Renal pelvis (tissue), 4 donors: Measurements from ENCODE around the gene CSPG4. TPM values are rescaled to one million over a fixed set of nuclear protein-coding genes. Genes with fewer than 3 reads are reported as not detected.

Experiments
- DNase-seq: peaks from one replicate; pipeline ENCODE4 v3.0.0-alpha.2; 2013
- polyA plus RNA-seq, 3 donors: library from polyadenylated mRNA; unstranded; fragments of 120-200 nt; gene quantifications; one replicate each; pipeline ENCODE4 v1.2.1, GENCODE V29; 2013; ENCODE audit not compliant: insufficient read length in 3 of 3

CSPG4 gene
- polyA plus RNA-seq, 3 donors = 6.4 to 11.0 (median 10.2) TPM

DNA sequence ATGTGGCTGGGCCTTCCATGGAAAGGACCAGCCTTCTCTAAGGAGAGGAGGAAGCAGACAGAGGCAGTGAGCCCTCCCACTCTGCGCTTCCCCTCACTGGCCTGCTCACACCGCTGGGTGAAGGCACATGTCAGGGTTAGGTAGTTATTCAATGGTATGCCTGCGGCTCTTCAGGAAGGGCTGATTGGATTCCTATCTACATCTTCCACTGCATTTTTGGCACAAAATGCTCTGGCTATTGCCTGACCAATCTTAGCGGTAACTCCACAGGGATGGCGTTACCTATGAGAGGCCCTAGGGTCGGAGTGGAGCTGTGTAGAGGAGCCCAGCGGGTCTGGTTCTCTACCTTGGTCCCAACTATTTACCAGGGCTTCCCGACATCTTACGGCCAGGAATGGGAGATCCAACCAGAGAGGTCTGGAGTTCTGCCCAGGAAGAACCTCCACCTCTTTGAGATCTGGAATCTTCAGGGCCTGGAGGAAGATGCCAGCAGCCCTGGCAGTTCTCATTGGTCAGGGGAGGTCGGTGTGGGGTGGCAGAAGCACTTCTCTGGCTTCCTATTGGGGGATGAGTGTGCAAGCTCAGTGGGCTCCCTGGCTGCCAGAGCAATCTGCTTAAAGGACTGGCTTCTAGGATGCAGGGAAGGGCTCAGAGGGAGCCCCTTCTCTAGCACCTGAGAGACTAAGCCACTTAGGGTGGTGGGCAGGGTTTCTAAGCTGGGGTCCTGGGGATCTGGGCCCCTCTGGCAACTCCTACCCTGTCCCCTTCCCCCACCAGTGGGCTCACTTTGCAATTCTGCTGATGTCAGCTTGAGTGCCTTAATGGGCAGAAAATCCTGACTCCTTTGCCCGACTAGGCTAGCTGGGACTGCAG is 40.7 kb downstream of the CSPG4 start:
- DNase-seq = no peak

GRCh38 chr15:75669879-75670212 is 42.8 kb downstream of the CSPG4 start:
- no peak for DNase-seq

- no peak for DNase-seq
Observed at GRCh38 chr15:75669191-75669878, 43.3 kb downstream of the CSPG4 start.

- no peak for DNase-seq
Observed at GRCh38 chr15:75666823-75667501, 45.7 kb downstream of the CSPG4 start.

DNA sequence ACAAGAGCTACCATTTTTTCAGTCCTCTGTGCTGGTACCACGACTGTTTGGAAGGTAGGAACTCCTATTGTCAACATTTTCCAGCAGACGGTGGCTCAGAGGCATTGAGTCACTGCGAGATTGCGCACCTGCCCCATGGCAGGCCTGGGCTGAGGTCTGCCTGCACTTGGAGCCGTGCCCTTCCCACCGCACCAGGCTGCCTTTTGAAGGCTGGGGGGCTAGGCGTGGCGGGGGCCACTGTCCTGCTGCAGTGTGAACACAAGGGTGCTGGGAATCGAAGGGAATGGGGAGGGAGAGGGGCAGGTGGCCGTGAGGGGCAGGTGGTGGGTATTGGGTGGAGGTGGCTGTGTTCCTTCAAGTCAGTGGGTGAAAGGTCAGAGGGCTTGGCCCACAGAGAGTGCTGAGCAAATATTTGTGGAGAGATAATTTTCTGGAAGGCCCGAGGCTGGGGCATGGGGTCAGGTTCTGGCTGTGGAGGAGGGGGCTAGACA is 48.7 kb downstream of the CSPG4 start:
- no peak for DNase-seq

DNA sequence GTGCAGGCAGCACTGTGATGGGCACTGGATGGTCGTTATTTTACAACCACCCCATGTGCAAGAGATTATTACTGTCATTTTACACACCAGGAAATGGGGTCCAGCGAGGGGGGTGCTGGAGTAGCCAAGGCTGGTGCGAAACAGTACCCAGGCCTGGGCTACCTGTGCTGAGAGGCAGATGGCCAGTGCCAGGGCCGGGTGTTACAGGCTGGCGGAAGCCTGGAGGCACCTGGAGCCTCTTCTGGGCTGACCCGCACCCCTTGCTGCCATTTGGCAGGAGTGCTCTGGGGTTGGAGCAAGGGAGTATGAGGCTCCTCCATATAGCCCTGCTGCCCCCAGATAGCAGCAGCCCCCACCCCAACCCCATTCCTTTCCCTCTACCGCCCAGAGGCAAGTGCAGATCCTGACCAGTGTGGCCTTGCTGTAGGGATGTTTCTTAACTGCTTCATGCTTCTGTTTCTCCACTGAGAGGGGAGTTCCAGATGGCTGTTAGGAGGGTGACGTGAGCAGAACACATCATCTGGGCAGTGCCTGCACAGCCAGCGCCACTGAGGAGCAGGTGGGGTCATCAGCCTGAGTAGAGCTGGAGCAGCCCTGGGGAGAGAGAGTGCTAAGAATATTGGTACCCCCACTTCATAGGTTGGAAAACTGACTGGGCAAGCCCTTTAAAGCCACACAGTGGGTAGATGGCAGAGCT is 49.7 kb downstream of the CSPG4 start:
- DNase-seq = no peak

- DNase-seq = no peak
Observed at GRCh38 chr15:75661756-75662140, 50.9 kb downstream of the CSPG4 start.

GRCh38 chr15:75661100-75661755 is 51.4 kb downstream of the CSPG4 start:
- no peak for DNase-seq

GRCh38 chr15:75659928-75660645 is 52.6 kb downstream of the CSPG4 start:
- DNase-seq = no peak

- no peak for DNase-seq
Observed at GRCh38 chr15:75659141-75659771, 53.4 kb downstream of the CSPG4 start.

- DNase-seq = no peak
Observed at GRCh38 chr15:75656813-75657212, 55.8 kb downstream of the CSPG4 start.

DNA sequence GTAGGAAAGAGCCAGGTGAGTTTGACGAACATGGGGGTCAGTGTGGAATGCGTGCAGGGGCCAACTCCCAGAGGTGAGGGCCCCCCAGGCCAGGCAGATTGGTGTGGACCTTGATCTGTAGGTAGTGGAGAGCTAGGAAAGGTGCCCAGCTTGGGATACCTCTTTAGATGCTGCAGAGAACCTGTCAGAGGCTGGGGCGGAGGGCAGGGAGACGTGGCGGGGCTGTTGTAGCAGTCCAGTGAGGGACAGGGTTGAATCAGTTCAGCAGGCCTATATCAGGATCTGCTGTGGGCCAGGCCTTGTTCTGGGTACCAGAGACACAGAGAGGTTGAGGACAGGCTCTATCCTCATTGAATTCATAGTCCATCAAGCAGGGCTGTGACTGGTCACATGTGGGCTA is 56.3 kb downstream of the CSPG4 start:
- DNase-seq = no peak

GRCh38 chr15:75655931-75656330 is 56.7 kb downstream of the CSPG4 start:
- no peak for DNase-seq

DNA sequence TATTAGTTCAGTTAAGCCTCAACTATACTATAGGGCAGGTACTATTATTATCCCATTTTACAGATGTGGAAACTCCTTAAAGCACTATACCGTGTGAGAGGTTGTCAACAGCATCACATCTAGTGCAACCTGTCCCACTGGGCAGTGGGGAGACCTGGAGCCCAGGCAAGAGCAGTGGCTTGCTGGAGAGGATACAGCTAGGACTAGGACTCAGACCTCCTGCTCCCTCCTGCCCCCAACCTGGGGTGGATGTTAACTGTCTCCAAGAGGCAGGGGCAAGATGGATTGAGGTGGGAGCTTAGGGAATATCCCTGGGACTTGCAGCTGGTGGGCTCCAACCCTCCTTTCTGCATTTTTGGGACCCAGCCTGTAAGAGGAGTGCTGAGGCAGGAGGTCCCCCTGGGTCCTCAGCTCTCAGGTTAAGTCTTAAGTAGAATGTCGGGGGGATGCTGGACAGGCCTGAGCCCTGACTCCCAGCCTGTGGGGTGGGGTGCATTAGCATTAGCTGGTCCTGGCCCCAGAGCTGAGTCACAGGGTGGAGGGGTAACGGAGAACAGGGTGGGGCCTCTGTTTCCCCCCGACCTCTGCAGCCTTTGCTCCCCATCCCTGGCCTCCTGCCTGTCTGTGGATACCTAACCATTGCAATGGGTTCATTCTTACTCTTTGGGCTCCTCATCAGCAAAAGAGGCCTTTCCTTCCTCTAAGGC is 58.3 kb downstream of the CSPG4 start:
- no peak for DNase-seq

GRCh38 chr15:75653347-75653913 is 59.2 kb downstream of the CSPG4 start:
- DNase-seq = no peak

GRCh38 chr15:75651810-75652543 is 60.7 kb downstream of the CSPG4 start:
- DNase-seq = no peak

GRCh38 chr15:75650908-75651809 is 61.5 kb downstream of the CSPG4 start:
- no peak for DNase-seq
